HG02870 (cell line): ENCODE results near the gene ARMCX5.

Experiments
- ATAC-seq: cut with Tn5 transposase; IDR thresholded peaks from one replicate; pipeline ENCODE4 v1.9.1; 2021; ENCODE audit warnings: mild to moderate bottlenecking, moderate library complexity; ENCODE audit not compliant: unreplicated experiment

Gene ARMCX5

GRCh38 chrX:102599084-102599950, at the start of gene ARMCX5:
Gene ARMCX5, plus strand, starts transcription at chrX:102599515. Its CDS starts 2,627 bp downstream, at chrX:102602142.
- ATAC-seq: peak; percentile 90

GRCh38 chrX:102558607-102559006, 40.7 kb upstream of the ARMCX5 start:
- ATAC-seq: no peak

- no peak for ATAC-seq
Measured at GRCh38 chrX:102560423-102561068, 38.8 kb upstream of the ARMCX5 start.

- no peak for ATAC-seq
Measured at GRCh38 chrX:102580891-102581290, 18.4 kb upstream of the ARMCX5 start.

- no peak for ATAC-seq
Measured at GRCh38 chrX:102593367-102593766, 5.9 kb upstream of the ARMCX5 start.

GRCh38 chrX:102599951-102600579, 750 bp downstream of the ARMCX5 start:
- peak; percentile 2 for ATAC-seq

GRCh38 chrX:102604327-102604726, 5.0 kb downstream of the ARMCX5 start:
- no peak for ATAC-seq

- ATAC-seq: no peak
Measured at GRCh38 chrX:102606115-102606514, 6.8 kb downstream of the ARMCX5 start.

- ATAC-seq: no peak
Measured at GRCh38 chrX:102610905-102611304, 11.6 kb downstream of the ARMCX5 start.

- no peak for ATAC-seq
Measured at GRCh38 chrX:102624105-102624504, 24.8 kb downstream of the ARMCX5 start.

GRCh38 chrX:102627640-102628039, 28.3 kb downstream of the ARMCX5 start:
- ATAC-seq: peak; percentile 67

- no peak for ATAC-seq
Measured at GRCh38 chrX:102637561-102637960, 38.2 kb downstream of the ARMCX5 start.

GRCh38 chrX:102650903-102651241, 51.6 kb downstream of the ARMCX5 start:
- no peak for ATAC-seq

- ATAC-seq: peak; percentile 36
Measured at GRCh38 chrX:102651242-102652011, 52.1 kb downstream of the ARMCX5 start, which contains the start of gene GPRASP1. Gene GPRASP1, plus strand, starts transcription at chrX:102651483. Its CDS starts 2,431 bp downstream, at chrX:102653914.

GRCh38 chrX:102652031-102652688, 52.8 kb downstream of the ARMCX5 start:
- ATAC-seq: peak; percentile 77
